Amniotic epithelial cell (primary cell): Measurements from ENCODE around the gene SPIB.

Experiments used
- DNase-seq: peaks from one replicate; pipeline ENCODE4 v3.0.0-alpha.2; 2010; ENCODE audit warnings: low read depth

Gene SPIB

DNA sequence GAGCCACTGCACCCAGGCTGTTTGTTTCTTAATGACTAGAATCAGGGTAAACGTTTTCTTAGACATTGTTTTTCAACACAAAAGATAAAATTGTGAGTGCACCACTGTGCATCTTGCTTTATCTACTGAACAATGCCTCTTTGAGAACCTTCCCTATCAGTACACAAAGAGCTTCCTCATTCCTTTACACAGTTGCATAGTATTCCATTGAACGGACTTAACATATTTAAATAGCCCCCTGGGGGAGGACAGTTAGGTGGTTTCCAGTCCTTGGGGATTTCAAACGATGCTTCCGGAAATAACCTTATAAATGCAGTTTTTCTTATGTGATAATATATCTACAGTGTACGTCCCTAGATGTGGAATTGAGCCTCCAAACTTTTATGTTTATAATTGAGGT, 26.0 kb upstream of the SPIB start:
- no peak for DNase-seq

DNA sequence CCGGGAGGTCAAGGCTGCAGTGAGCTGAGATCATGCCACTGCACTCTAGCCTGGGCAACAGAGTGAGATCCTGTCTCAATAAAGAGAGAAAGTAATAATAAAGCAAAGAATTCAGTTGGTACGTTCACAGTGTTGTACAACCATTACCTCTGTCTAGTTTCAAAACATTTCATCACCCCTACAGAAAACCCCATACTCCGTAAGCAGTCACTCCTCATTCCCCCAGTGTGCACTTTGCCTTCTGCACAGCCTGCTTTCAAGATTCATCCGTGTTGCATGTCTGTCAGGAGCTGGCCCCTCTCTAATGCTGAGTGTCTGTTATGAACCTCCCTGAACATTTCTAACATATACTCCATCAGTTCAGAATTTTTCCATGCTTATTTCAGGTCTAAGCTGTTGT, 25.1 kb upstream of the SPIB start:
- no peak for DNase-seq

DNA sequence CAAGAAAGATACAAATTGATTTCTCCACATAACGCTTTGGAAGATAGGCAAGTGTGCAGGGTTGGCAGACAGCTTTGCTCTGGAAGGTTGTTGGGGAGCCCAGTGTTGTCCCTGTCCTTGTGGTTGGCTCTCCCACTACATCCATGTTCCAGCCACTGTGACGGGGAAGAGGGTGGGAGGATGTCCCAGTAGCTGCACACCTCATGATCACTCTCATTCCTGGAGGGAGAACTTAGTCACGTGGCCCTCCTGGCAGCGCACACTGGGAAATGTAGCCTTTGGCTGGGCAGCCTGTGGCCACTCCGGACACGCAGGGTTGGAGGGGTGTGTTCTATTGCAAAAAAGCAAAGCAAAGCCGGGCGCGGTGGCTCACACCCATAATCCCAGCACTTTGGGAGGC, 24.7 kb upstream of the SPIB start:
- DNase-seq, result no peak

GRCh38 chr19:50398675-50399367, 19.9 kb upstream of the SPIB start:
- DNase-seq, result no peak

- DNase-seq, result no peak
Measured at GRCh38 chr19:50399368-50399745, 19.4 kb upstream of the SPIB start.

DNA sequence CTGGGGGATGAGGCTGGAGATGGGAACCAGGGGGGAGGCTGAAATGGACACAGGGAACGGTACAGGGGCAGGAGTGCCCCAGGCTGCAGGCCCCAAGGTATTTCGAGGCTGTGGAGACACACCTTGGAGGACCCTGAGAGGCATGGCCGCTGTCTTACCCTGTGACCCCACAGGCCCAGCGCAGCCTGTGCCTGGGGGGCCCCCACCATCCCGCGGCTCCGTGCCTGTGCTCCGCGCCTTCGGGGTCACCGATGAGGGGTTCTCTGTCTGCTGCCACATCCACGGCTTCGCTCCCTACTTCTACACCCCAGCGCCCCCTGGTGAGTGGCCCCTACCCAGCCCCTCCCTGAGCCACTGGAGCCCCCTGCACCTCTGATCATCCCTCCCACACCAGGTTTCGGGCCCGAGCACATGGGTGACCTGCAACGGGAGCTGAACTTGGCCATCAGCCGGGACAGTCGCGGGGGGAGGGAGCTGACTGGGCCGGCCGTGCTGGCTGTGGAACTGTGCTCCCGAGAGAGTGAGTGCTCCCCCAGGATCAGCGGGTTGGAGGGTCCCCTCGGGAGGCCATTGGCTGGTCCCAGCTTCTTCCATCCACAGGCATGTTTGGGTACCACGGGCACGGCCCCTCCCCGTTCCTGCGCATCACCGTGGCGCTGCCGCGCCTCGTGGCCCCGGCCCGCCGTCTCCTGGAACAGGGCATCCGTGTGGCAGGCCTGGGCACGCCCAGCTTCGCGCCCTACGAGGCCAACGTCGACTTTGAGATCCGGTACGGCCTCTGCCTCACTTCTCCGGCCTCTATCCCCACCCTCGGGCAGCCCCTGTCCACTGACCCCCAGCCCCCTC, 16.9 kb upstream of the SPIB start:
- no peak for DNase-seq

GRCh38 chr19:50402544-50403301, 16.0 kb upstream of the SPIB start:
- no peak for DNase-seq

GRCh38 chr19:50406156-50406820, 12.4 kb upstream of the SPIB start:
- DNase-seq, result no peak

GRCh38 chr19:50406829-50407228, 11.9 kb upstream of the SPIB start:
- DNase-seq, result no peak

- DNase-seq, result no peak
Measured at GRCh38 chr19:50409347-50409746, 9.4 kb upstream of the SPIB start.

DNA sequence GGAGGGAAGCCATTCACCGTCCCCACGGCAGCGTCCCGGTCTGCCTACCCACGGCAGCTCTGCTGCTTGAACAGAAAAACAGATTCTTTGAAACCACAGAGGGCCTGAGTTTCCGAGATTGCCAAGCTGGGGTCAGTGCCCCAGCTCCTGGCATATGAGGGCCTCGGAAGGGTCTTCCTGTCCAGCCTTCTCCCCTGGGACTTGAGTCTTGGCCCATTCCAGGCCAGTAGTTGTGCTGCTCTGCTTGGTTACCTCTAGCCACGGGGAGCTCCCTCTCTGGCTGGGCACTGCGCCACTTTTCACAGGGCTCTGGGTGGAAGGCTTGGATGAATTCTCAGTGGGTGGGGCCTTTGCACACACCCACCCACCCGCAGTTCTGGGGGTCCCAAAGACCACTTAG, 8.6 kb upstream of the SPIB start:
- DNase-seq, result no peak

- no peak for DNase-seq
Measured at GRCh38 chr19:50412419-50412818, 6.3 kb upstream of the SPIB start.

GRCh38 chr19:50413096-50413495, 5.6 kb upstream of the SPIB start:
- no peak for DNase-seq

- no peak for DNase-seq
Measured at GRCh38 chr19:50413531-50413930, 5.2 kb upstream of the SPIB start.

GRCh38 chr19:50414864-50415660, 3.7 kb upstream of the SPIB start:
- DNase-seq, result peak; percentile 59

DNA sequence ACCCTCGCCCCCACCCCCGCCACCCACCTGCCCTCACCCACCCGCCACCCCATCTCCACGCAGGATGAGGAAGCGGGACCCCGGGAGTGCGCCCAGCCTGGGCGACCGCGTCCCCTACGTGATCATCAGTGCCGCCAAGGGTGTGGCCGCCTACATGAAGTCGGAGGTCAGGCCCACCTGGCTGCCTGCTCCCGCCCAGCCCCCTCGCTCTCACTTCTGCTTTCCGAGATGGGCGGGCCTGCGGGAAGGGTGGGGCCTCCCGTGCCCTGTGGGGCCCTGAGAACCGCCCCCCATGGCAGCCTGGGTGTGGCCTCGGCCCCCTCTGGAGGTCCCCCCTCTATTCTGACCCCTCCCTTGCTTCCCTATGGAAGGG, 3.1 kb upstream of the SPIB start:
- no peak for DNase-seq

DNA sequence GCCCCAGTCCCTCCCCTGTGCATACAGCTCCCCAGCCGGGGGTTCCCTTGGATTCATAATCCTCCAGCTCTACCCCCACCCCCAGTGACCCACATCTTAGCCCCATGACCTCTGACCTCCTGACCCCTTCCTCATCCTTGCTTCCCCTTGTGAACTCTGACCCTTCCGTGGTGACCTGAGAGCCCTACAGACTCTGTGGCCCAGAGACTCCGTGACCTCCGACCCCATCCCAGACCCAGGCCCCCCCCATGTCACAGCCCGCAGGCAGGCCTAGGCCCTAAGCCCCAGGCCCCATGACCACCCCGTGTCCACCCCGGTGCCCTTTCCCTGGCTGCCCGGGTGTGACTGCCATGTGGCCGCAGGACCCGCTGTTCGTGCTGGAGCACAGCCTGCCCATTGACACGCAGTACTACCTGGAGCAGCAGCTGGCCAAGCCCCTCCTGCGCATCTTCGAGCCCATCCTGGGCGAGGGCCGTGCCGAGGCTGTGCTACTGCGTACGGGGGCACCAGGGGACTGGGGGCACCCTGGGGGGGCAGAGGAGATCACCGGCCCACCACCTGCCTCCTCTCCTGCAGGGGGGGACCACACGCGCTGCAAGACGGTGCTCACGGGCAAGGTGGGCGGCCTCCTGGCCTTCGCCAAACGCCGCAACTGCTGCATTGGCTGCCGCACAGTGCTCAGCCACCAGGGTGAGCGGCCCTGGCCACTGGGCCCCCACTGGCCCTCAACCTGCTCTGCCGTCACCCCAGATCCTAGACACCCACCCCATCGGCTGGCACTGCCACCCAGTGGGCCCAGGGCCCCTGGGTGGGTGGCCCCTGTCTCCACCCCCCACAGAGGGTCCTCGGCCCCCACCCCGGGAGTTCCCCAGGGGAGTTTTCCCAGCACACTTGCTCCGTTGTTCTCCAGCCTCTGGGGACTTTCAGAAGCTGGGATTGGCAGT, 2.4 kb upstream of the SPIB start:
- no peak for DNase-seq

- DNase-seq, result no peak
Measured at GRCh38 chr19:50417111-50418081, 1.3 kb upstream of the SPIB start.

GRCh38 chr19:50419022-50419579, 363 bp downstream of the SPIB start:
- DNase-seq, result no peak
